Osteocyte (in vitro differentiated cells): ENCODE measurements around the gene KCNIP3. TPM values are rescaled to one million over a fixed set of nuclear protein-coding genes. Genes with fewer than 3 reads are reported as not detected.

Experiments used
- total RNA-seq: library from RNA; stranded (reverse); gene quantifications from 2 replicates; pipeline ENCODE4 v1.2.1, GENCODE V29; 2021

The KCNIP3 gene
- total RNA-seq, 1 donor from 2014 or later: 1.4 TPM

Other genes starting within 250 kb of the KCNIP3 start
- 43.3 and 44.8 TPM in 2 replicates for gene MRPS5, start 175.5 kb upstream of the KCNIP3 start, total RNA-seq
- gene ZNF514, start 137.5 kb upstream of the KCNIP3 start, total RNA-seq: 14.3 and 19.0 TPM in 2 replicates
- gene ZNF2, start 131.5 kb upstream of the KCNIP3 start, total RNA-seq: 5.5 and 5.8 TPM in 2 replicates
- gene ZNF892, start 89.8 kb upstream of the KCNIP3 start, total RNA-seq: 7.0 and 7.6 TPM in 2 replicates
- 1.3 and 1.6 TPM in 2 replicates for gene PROM2, start 22.9 kb upstream of the KCNIP3 start, total RNA-seq
- gene FAHD2A, start 105.4 kb downstream of the KCNIP3 start, total RNA-seq: 40.3 and 40.4 TPM in 2 replicates
- gene TRIM43B, start 187.4 kb downstream of the KCNIP3 start, total RNA-seq: not detected in 2 replicates